SK-N-DZ (cell line): ENCODE results near the gene SYT1.

Experiments used
- DNase-seq: peaks from one replicate; pipeline ENCODE4 v3.0.0-alpha.2; 2015; ENCODE audit warnings: low spot score

Gene SYT1

GRCh38 chr12:79434561-79434960, 570.0 kb downstream of the SYT1 start:
- no peak for DNase-seq

GRCh38 chr12:79435742-79436141, 571.2 kb downstream of the SYT1 start:
- DNase-seq = no peak

- DNase-seq = no peak
Measured at GRCh38 chr12:79438480-79439174, 574.1 kb downstream of the SYT1 start.

GRCh38 chr12:79439175-79439825, 574.7 kb downstream of the SYT1 start:
- no peak for DNase-seq

GRCh38 chr12:79441534-79441933, 577.0 kb downstream of the SYT1 start:
- DNase-seq = no peak

GRCh38 chr12:79442396-79442795, 577.8 kb downstream of the SYT1 start:
- no peak for DNase-seq

GRCh38 chr12:79444089-79444488, 579.5 kb downstream of the SYT1 start:
- DNase-seq = no peak

- no peak for DNase-seq
Measured at GRCh38 chr12:79448816-79449215, 584.2 kb downstream of the SYT1 start.

GRCh38 chr12:79451365-79451764, 586.8 kb downstream of the SYT1 start:
- DNase-seq = no peak

- no peak for DNase-seq
Measured at GRCh38 chr12:79451978-79452377, 587.4 kb downstream of the SYT1 start.

GRCh38 chr12:79452906-79453305, 588.3 kb downstream of the SYT1 start:
- DNase-seq = no peak

GRCh38 chr12:79453820-79454219, 589.2 kb downstream of the SYT1 start:
- no peak for DNase-seq

GRCh38 chr12:79454338-79454843, 589.8 kb downstream of the SYT1 start:
- DNase-seq = no peak

- no peak for DNase-seq
Measured at GRCh38 chr12:79455286-79455685, 590.7 kb downstream of the SYT1 start.

GRCh38 chr12:79482323-79482722, 617.7 kb downstream of the SYT1 start:
- DNase-seq = no peak

- DNase-seq = no peak
Measured at GRCh38 chr12:79482921-79483320, 618.3 kb downstream of the SYT1 start.

GRCh38 chr12:79486154-79486553, 621.6 kb downstream of the SYT1 start:
- DNase-seq = no peak

- no peak for DNase-seq
Measured at GRCh38 chr12:79487386-79488110, 623.0 kb downstream of the SYT1 start.
